Measurements from ENCODE around the gene KRT79. TPM values are rescaled to one million over a fixed set of nuclear protein-coding genes. Genes with fewer than 3 reads are reported as not detected.

KRT79 gene
- total RNA-seq, 4 donors from 2014 or later: 1.8 TPM; not detected in 3

DNA sequence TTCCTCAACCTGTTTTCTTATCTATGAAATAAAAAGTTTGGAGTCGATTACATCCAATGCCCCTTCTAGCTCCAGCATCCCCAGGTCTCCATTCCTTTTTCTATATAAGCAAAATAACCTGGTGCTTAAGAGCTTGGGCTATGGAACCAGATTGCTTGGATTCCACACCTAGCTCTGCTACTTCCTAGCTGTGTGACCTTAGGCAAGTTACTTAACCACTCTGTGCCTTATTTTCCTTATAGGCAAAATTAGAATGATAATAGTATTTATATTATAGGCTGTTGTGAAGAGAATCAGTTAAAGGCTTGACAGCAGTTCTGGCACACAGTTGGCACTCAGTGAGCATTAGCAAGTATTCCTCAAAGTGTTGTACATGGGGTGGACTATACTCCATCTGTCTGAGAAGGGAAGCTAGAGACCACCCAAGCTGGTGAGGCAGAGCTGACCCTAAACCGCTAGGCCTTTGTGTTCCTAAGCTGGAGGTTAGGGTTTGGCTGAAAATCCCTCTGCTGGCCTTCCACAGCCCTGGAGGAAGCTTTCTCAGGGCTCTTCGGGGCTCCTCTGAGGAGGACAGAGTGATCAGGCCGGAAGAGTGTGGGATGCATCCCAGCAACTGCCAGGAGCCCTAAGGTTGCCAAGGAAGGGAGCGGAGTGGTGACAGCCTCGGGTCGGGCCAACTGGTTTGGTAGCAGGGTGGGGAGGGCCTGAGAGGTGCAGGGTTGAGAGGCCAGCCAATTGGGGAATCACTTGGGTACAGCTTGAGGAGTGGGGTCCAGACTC, 14.2 kb downstream of the KRT79 start:
- H3K27ac ChIP-seq: peak overlapping the region in 2 of 4 donors; percentile 17 to 22
- WGBS, 2 donors: 74 to 88% methylated on average over 6 of the region's 7 CpGs
- TF ChIP-seq, protein P1, sequence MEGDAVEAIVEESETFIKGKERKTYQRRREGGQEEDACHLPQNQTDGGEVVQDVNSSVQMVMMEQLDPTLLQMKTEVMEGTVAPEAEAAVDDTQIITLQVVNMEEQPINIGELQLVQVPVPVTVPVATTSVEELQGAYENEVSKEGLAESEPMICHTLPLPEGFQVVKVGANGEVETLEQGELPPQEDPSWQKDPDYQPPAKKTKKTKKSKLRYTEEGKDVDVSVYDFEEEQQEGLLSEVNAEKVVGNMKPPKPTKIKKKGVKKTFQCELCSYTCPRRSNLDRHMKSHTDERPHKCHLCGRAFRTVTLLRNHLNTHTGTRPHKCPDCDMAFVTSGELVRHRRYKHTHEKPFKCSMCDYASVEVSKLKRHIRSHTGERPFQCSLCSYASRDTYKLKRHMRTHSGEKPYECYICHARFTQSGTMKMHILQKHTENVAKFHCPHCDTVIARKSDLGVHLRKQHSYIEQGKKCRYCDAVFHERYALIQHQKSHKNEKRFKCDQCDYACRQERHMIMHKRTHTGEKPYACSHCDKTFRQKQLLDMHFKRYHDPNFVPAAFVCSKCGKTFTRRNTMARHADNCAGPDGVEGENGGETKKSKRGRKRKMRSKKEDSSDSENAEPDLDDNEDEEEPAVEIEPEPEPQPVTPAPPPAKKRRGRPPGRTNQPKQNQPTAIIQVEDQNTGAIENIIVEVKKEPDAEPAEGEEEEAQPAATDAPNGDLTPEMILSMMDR (IDR thresholded peaks at IDR 0.05): no peak
- no peak for TF ChIP-seq POLR2A (IDR thresholded peaks at IDR 0.05)

DNA sequence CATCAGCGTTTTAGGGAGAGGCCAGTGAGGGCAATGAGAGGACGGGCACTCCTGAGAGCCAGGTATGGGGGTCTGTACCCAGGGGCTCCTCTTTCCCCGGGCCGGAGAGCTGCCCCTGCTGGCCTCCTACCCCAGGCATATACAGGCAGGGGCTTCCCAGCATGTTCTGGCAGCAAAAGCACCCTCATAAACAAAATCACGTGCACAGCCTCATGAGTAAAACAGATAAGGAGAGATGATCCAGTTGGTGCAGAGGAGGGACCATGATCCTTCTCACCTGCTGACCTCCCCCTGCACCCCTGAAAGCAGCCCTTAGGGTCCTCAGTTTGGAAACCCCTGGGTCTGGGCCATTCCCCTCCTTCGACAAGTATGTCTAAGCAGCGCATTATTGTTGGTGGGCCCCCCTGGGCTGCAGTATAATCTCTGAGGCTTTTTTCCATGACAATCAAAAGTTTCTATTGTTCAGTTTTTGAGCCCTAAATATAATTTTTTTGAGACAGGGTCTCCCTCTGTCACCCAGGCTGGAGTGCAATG, 15.2 kb downstream of the KRT79 start:
- Histone ChIP-seq H3K4me1 (peaks cover 0 to 75% (median 8%) of the 10 kb centered on the region in 3 donors), H3K27ac (peak overlapping the region in 2 of 4 donors; percentile 38 to 49), H3K27me3 (peaks cover 0 to 13% (median 0%) of the 10 kb centered on the region in 4 donors), H3K9me3 (no peaks in the 10 kb centered on the region), H3K36me3 (no peaks in the 10 kb centered on the region), H3K4me3 (no peak overlapping the region)
- intact Hi-C loops (cut with DNase I): no loop called here
- 33 to 37% methylated on average over 3 to 4 of the region's 7 CpGs for WGBS, 2 donors
- no peak for DNase-seq
- TF ChIP-seq, protein P1 (IDR thresholded peaks at IDR 0.05): no peak
- no peak for TF ChIP-seq POLR2A (IDR thresholded peaks at IDR 0.05)

More for the DNA sequence above, 14.2 kb downstream of the KRT79 start:
- intact Hi-C loops (cut with DNase I): no loop called here
- no peaks in the 10 kb centered on the region for H3K36me3 ChIP-seq
- H3K9me3 ChIP-seq: no peaks in the 10 kb centered on the region
- peaks cover 0 to 65% (median 8%) of the 10 kb centered on the region in 3 donors for H3K4me1 ChIP-seq
- no peak for DNase-seq
- peaks cover 0 to 13% (median 0%) of the 10 kb centered on the region in 4 donors for H3K27me3 ChIP-seq
- H3K4me3 ChIP-seq: no peak overlapping the region

DNA sequence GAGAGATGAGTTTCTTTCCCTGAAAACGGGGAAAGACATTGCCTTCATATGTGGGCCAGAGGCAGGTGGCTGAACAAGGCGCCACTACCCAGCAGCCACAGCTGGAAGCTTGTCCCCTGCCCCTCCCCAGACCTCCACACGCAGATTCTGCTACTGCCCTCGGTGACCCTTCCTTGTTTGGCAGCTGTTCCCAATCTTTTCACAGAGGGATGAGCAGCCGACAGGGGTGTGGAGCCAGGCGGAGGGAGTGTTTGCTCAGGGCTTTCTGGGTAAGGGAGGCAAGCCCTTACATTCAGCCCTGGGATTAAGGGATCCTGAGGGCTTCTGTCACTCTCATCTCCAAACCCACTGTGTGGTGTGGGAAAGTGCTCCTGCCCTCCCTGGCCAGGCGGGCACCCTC, 15.7 kb downstream of the KRT79 start:
- intact Hi-C loops (cut with DNase I): no loop called here
- Histone ChIP-seq H3K4me1 (peaks cover 0 to 79% (median 8%) of the 10 kb centered on the region in 3 donors), H3K4me3 (no peak overlapping the region), H3K27ac (peak overlapping the region in 3 of 4 donors; percentile 33 to 57 (median 49)), H3K27me3 (peaks cover 0 to 13% (median 0%) of the 10 kb centered on the region in 4 donors), H3K36me3 (no peaks in the 10 kb centered on the region), H3K9me3 (no peaks in the 10 kb centered on the region)
- DNase-seq: no peak
- TF ChIP-seq, protein P1 (IDR thresholded peaks at IDR 0.05): no peak
- TF ChIP-seq POLR2A (IDR thresholded peaks at IDR 0.05): no peak
- 30 to 35% methylated on average over 4 to 6 of the region's 7 CpGs for WGBS, 2 donors

DNA sequence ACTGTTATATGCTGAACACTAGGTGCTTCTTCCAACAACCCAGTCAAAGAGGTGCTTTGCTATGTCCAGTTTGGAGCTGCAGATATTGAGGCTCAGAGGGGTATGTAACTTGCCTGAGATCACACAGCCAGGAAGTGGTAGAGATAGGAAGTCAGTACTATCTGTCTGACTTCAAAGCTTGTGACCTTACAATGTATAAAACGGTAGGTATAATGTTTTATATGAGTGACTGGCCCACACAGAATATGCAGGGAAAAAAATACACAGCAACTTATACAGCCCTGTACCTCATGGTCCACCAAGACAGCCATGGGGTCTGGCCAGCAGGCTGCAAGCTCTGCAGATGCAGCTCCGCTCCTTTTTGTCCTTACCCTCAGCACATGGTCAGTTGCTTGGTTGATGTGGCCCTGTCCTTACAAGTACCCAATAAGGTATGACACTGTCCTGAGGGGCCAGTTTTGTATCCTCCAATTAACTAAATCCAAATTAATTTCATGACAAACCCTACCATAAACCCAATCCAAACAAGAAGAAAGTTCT, 16.3 kb downstream of the KRT79 start:
- no peak overlapping the region for H3K4me3 ChIP-seq
- TF ChIP-seq, protein P1 (IDR thresholded peaks at IDR 0.05): no peak
- no peak for TF ChIP-seq POLR2A (IDR thresholded peaks at IDR 0.05)
- H3K4me1 ChIP-seq: peaks cover 0 to 77% (median 8%) of the 10 kb centered on the region in 3 donors
- intact Hi-C loops (cut with DNase I): no loop called here
- H3K36me3 ChIP-seq: no peaks in the 10 kb centered on the region
- peaks cover 0 to 13% (median 0%) of the 10 kb centered on the region in 4 donors for H3K27me3 ChIP-seq
- DNase-seq: no peak
- H3K9me3 ChIP-seq: no peaks in the 10 kb centered on the region
- WGBS, 2 donors: 79 to 88% methylated on average over 2 of the region's 2 CpGs
- H3K27ac ChIP-seq: peak overlapping the region in 3 of 4 donors; percentile 33 to 57 (median 49)
